ENCODE results near the gene TMEM108. TPM values are rescaled to one million over a fixed set of nuclear protein-coding genes. Genes with fewer than 3 reads are reported as not detected.

TMEM108 gene
- total and polyA plus RNA-seq, 2 experiments from 2014 or later = 7.4 to 15.3 TPM

DNA sequence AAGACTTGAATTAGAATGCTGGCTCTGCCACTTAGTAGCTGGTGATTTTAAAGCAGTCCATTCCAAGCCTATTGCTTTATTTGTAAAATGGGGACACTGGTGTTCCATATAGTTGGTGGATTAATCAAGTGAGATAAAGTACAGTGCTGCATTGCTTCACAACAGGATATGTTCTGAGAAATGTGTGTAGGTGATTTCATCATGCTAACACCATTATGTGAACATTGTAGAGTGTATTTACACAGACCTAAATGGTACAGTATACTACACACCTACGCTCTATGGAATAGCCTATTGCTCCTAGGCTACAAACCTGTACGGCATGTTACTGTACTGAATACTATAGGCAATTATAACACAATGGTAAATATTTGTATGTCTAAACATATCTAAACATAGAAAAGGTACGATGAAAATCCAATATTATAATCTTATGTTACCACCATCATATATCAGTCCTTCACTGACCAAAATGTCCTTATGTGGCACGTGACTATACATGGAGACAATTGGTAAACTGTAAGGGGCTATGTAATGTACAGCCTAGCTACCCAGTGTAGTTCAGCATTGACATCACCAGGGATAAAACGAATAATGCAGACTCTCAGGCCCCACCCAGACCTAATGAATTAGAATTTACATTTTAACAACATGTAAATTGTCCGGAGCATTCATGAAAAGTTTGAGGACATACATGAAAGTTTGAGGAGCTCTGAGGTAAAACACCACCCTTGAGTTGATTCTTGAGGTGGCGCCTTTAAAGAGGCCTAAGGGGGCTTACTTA is 240.3 kb downstream of the TMEM108 start:
- no peaks in the 10 kb centered on the region for H3K36me3 Mint-ChIP-seq (ENCODE audit: low read depth)
- no peak for TF ChIP-seq POLR2AphosphoS5 (IDR thresholded peaks at IDR 0.05; ENCODE audit: low read depth)
- no peak for TF ChIP-seq EZH2phosphoT487 (IDR thresholded peaks at IDR 0.05; ENCODE audit: unreplicated experiment)
- Histone ChIP-seq H4K20me1 (replicated peaks; ENCODE audit: insufficient read depth) (no peaks in the 10 kb centered on the region), H3K9me2 (ENCODE audit: insufficient read depth) (no peaks in the 10 kb centered on the region), H3K36me3 (ENCODE audit: insufficient read depth) (no peaks in the 10 kb centered on the region), H2AFZ (no peak overlapping the region), H3K79me2 (replicated peaks; ENCODE audit: insufficient read depth) (no peaks in the 10 kb centered on the region), H3K4me2 (no peak overlapping the region), H3K4me3 (no peak overlapping the region), H3K27ac (ENCODE audit: low read depth) (no peak overlapping the region), H3K4me1 (ENCODE audit: insufficient read depth) (0 out of 2 replicates have a peak, but pooled peaks cover 4% of the 10 kb centered on the region), H3F3A (replicated peaks; ENCODE audit: low read depth) (no peaks in the 10 kb centered on the region), H3K27me3 (ENCODE audit: insufficient read depth) (no peaks in the 10 kb centered on the region)
- no peaks in the 10 kb centered on the region for H3K9me3 Mint-ChIP-seq
- H3K27me3 Mint-ChIP-seq (ENCODE audit: insufficient read depth, low read depth, poor library complexity) = no peaks in the 10 kb centered on the region
- no peak overlapping the region for H3K27ac Mint-ChIP-seq
- no peak for ATAC-seq
- peaks cover 8% of the 10 kb centered on the region; the same call in 2 of the 3 replicates for H3K4me1 Mint-ChIP-seq
- no peak overlapping the region for H3K4me3 Mint-ChIP-seq
- DNase-seq (ENCODE audit: low spot score) = no peak

DNA sequence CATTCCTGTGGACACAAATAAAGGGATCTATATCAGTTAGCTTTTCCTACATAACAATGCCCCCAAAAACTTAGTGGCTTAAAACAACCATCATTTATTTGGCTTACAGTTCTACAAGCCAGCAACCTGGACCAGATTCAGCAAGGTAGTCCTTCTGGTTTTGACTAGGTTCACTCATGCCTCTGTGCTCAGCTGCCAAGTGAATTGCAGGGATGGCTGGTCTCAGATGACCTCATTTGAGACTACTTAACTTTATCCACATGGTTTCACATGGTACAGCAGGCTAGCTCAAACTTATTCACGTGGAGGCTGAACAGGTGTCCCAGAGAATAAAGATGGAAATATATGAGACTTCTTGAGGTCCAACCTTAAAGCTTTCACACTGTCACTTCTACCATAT is 242.4 kb downstream of the TMEM108 start:
- Mint-ChIP-seq H3K4me1 (peaks cover 21% of the 10 kb centered on the region), H3K4me3 (no peak overlapping the region), H3K27me3 (ENCODE audit: insufficient read depth, low read depth, poor library complexity) (peaks cover 3% of the 10 kb centered on the region), H3K27ac (no peak overlapping the region), H3K9me3 (no peaks in the 10 kb centered on the region), H3K36me3 (ENCODE audit: low read depth) (no peaks in the 10 kb centered on the region)
- H3K4me3 ChIP-seq = no peak overlapping the region
- no peak overlapping the region for H3K4me2 ChIP-seq
- no peak overlapping the region for H3K27ac ChIP-seq (ENCODE audit: low read depth)
- no peaks in the 10 kb centered on the region for H3K27me3 ChIP-seq (ENCODE audit: insufficient read depth)
- TF ChIP-seq ZNF331 (CRISPR knock-in tag; IDR thresholded peaks at IDR 0.05; ENCODE audit: low read depth) = no peak
- no peak for TF ChIP-seq CREB1 (CRISPR knock-in tag; IDR thresholded peaks at IDR 0.05; ENCODE audit: low read depth)
- TF ChIP-seq, protein P1, sequence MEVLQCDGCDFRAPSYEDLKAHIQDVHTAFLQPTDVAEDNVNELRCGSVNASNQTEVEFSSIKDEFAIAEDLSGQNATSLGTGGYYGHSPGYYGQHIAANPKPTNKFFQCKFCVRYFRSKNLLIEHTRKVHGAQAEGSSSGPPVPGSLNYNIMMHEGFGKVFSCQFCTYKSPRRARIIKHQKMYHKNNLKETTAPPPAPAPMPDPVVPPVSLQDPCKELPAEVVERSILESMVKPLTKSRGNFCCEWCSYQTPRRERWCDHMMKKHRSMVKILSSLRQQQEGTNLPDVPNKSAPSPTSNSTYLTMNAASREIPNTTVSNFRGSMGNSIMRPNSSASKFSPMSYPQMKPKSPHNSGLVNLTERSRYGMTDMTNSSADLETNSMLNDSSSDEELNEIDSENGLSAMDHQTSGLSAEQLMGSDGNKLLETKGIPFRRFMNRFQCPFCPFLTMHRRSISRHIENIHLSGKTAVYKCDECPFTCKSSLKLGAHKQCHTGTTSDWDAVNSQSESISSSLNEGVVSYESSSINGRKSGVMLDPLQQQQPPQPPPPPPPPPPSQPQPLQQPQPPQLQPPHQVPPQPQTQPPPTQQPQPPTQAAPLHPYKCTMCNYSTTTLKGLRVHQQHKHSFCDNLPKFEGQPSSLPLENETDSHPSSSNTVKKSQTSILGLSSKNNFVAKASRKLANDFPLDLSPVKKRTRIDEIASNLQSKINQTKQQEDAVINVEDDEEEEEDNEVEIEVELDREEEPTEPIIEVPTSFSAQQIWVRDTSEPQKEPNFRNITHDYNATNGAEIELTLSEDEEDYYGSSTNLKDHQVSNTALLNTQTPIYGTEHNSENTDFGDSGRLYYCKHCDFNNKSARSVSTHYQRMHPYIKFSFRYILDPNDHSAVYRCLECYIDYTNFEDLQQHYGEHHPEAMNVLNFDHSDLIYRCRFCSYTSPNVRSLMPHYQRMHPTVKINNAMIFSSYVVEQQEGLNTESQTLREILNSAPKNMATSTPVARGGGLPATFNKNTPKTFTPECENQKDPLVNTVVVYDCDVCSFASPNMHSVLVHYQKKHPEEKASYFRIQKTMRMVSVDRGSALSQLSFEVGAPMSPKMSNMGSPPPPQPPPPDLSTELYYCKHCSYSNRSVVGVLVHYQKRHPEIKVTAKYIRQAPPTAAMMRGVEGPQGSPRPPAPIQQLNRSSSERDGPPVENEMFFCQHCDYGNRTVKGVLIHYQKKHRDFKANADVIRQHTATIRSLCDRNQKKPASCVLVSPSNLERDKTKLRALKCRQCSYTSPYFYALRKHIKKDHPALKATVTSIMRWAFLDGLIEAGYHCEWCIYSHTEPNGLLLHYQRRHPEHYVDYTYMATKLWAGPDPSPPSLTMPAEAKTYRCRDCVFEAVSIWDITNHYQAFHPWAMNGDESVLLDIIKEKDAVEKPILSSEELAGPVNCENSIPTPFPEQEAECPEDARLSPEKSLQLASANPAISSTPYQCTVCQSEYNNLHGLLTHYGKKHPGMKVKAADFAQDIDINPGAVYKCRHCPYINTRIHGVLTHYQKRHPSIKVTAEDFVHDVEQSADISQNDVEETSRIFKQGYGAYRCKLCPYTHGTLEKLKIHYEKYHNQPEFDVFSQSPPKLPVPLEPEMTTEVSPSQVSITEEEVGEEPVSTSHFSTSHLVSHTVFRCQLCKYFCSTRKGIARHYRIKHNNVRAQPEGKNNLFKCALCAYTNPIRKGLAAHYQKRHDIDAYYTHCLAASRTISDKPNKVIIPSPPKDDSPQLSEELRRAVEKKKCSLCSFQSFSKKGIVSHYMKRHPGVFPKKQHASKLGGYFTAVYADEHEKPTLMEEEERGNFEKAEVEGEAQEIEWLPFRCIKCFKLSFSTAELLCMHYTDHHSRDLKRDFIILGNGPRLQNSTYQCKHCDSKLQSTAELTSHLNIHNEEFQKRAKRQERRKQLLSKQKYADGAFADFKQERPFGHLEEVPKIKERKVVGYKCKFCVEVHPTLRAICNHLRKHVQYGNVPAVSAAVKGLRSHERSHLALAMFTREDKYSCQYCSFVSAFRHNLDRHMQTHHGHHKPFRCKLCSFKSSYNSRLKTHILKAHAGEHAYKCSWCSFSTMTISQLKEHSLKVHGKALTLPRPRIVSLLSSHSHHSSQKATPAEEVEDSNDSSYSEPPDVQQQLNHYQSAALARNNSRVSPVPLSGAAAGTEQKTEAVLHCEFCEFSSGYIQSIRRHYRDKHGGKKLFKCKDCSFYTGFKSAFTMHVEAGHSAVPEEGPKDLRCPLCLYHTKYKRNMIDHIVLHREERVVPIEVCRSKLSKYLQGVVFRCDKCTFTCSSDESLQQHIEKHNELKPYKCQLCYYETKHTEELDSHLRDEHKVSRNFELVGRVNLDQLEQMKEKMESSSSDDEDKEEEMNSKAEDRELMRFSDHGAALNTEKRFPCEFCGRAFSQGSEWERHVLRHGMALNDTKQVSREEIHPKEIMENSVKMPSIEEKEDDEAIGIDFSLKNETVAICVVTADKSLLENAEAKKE (CRISPR knock-in tag; IDR thresholded peaks at IDR 0.05) = no peak
- no peak for TF ChIP-seq POLR2AphosphoS5 (IDR thresholded peaks at IDR 0.05; ENCODE audit: low read depth)
- no peak for TF ChIP-seq NANOG (IDR thresholded peaks at IDR 0.05; ENCODE audit: borderline replicate concordance)
- no peak for TF ChIP-seq ZNF114 (CRISPR knock-in tag; IDR thresholded peaks at IDR 0.05)
- no peak for TF ChIP-seq STAT1 (IDR thresholded peaks at IDR 0.05; ENCODE audit: unreplicated experiment)
- TF ChIP-seq, protein P2, sequence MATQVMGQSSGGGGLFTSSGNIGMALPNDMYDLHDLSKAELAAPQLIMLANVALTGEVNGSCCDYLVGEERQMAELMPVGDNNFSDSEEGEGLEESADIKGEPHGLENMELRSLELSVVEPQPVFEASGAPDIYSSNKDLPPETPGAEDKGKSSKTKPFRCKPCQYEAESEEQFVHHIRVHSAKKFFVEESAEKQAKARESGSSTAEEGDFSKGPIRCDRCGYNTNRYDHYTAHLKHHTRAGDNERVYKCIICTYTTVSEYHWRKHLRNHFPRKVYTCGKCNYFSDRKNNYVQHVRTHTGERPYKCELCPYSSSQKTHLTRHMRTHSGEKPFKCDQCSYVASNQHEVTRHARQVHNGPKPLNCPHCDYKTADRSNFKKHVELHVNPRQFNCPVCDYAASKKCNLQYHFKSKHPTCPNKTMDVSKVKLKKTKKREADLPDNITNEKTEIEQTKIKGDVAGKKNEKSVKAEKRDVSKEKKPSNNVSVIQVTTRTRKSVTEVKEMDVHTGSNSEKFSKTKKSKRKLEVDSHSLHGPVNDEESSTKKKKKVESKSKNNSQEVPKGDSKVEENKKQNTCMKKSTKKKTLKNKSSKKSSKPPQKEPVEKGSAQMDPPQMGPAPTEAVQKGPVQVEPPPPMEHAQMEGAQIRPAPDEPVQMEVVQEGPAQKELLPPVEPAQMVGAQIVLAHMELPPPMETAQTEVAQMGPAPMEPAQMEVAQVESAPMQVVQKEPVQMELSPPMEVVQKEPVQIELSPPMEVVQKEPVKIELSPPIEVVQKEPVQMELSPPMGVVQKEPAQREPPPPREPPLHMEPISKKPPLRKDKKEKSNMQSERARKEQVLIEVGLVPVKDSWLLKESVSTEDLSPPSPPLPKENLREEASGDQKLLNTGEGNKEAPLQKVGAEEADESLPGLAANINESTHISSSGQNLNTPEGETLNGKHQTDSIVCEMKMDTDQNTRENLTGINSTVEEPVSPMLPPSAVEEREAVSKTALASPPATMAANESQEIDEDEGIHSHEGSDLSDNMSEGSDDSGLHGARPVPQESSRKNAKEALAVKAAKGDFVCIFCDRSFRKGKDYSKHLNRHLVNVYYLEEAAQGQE (IDR thresholded peaks at IDR 0.05; ENCODE audit: unreplicated experiment) = no peak
- TF ChIP-seq, protein P3, sequence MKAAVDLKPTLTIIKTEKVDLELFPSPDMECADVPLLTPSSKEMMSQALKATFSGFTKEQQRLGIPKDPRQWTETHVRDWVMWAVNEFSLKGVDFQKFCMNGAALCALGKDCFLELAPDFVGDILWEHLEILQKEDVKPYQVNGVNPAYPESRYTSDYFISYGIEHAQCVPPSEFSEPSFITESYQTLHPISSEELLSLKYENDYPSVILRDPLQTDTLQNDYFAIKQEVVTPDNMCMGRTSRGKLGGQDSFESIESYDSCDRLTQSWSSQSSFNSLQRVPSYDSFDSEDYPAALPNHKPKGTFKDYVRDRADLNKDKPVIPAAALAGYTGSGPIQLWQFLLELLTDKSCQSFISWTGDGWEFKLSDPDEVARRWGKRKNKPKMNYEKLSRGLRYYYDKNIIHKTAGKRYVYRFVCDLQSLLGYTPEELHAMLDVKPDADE (IDR thresholded peaks at IDR 0.05) = no peak
- no peaks in the 10 kb centered on the region for H3K79me2 ChIP-seq (replicated peaks; ENCODE audit: insufficient read depth)
- no peaks in the 10 kb centered on the region for H3K9me2 ChIP-seq (ENCODE audit: insufficient read depth)
- H3K4me1 ChIP-seq (ENCODE audit: insufficient read depth) = 0 out of 2 replicates have a peak, but pooled peaks cover 8% of the 10 kb centered on the region
- H3F3A ChIP-seq (replicated peaks; ENCODE audit: low read depth) = no peaks in the 10 kb centered on the region
- H4K20me1 ChIP-seq (replicated peaks; ENCODE audit: insufficient read depth) = no peaks in the 10 kb centered on the region
- no peak for ATAC-seq
- H3K36me3 ChIP-seq (ENCODE audit: insufficient read depth) = no peaks in the 10 kb centered on the region
- DNase-seq (ENCODE audit: low spot score) = no peak
- H2AFZ ChIP-seq = no peak overlapping the region
